ACC112 (cell line): ENCODE data around the gene TMEM233.

Experiments
- H2AFZ ChIP-seq: fragments of 200-600 bp; sonication (generic); one replicate; pipeline ENCODE4 v1.6.0; 2017; ENCODE audit warnings: antibody characterized with exemption, low read length; ENCODE audit not compliant: unreplicated experiment
- H3K27ac ChIP-seq: fragments of 200-600 bp; sonication (generic); 2 replicates; pipeline ENCODE4 v1.5.1; 2014; ENCODE audit warnings: low read depth, mild to moderate bottlenecking, antibody characterized with exemption, low read length, moderate library complexity
- H3K27me3 ChIP-seq: fragments of 200-600 bp; sonication (generic); 2 replicates; pipeline ENCODE4 v1.6.1; 2014; ENCODE audit warnings: mild to moderate bottlenecking, antibody characterized with exemption, low read length, moderate library complexity, mixed read lengths; ENCODE audit not compliant: insufficient read depth
- H3K36me3 ChIP-seq: fragments of 200-600 bp; sonication (generic); 2 replicates; pipeline ENCODE4 v1.6.1; 2016; ENCODE audit warnings: mild to moderate bottlenecking, antibody characterized with exemption, low read length, moderate library complexity, mixed read lengths; ENCODE audit not compliant: insufficient read depth
- H3K4me1 ChIP-seq: fragments of 200-600 bp; sonication (generic); one replicate; pipeline ENCODE4 v1.6.1; 2016; ENCODE audit warnings: low read length, mixed read lengths; ENCODE audit not compliant: insufficient read depth, unreplicated experiment, control insufficient read depth
- H3K4me3 ChIP-seq: fragments of 200-600 bp; sonication (generic); 2 replicates; pipeline ENCODE4 v1.5.1; 2014; ENCODE audit warnings: mild to moderate bottlenecking, low read depth, low read length
- H3K79me2 ChIP-seq: fragments of 200-600 bp; sonication (generic); one replicate; pipeline ENCODE4 v1.6.0; 2016; ENCODE audit warnings: low read length; ENCODE audit not compliant: control insufficient read depth, unreplicated experiment, insufficient read depth

The TMEM233 gene

GRCh38 chr12:119668324-119668841, 74.8 kb downstream of the TMEM233 start:
- Histone ChIP-seq H3K27me3 (no peaks in the 10 kb centered on the region), H3K36me3 (peaks cover 5% of the 10 kb centered on the region; the same call in 1 of the 2 replicates), H2AFZ (peak overlapping the region; percentile 94), H3K79me2 (peaks cover 31% of the 10 kb centered on the region), H3K4me1 (peaks cover 17% of the 10 kb centered on the region), H3K27ac (peak overlapping the region; percentile 35; the same call in 1 of the 2 replicates), H3K4me3 (peak overlapping the region; percentile 91)

GRCh38 chr12:119669744-119670472, 76.3 kb downstream of the TMEM233 start:
- Histone ChIP-seq H3K36me3 (peaks cover 14% of the 10 kb centered on the region; the same call in 1 of the 2 replicates), H3K27ac (no peak overlapping the region), H3K4me1 (peaks cover 17% of the 10 kb centered on the region), H2AFZ (no peak overlapping the region), H3K27me3 (no peaks in the 10 kb centered on the region), H3K79me2 (peaks cover 31% of the 10 kb centered on the region), H3K4me3 (peak overlapping the region; percentile 15; the same call in 1 of the 2 replicates)

GRCh38 chr12:119671070-119671469, 77.5 kb downstream of the TMEM233 start:
- no peak overlapping the region for H3K27ac ChIP-seq
- H3K79me2 ChIP-seq: peaks cover 31% of the 10 kb centered on the region
- H3K4me3 ChIP-seq: no peak overlapping the region
- no peaks in the 10 kb centered on the region for H3K27me3 ChIP-seq
- peaks cover 22% of the 10 kb centered on the region for H3K36me3 ChIP-seq
- H3K4me1 ChIP-seq: peaks cover 17% of the 10 kb centered on the region
- no peak overlapping the region for H2AFZ ChIP-seq

GRCh38 chr12:119672194-119672593, 78.6 kb downstream of the TMEM233 start:
- peaks cover 9% of the 10 kb centered on the region for H3K4me1 ChIP-seq
- H2AFZ ChIP-seq: no peak overlapping the region
- H3K4me3 ChIP-seq: no peak overlapping the region
- peaks cover 31% of the 10 kb centered on the region for H3K36me3 ChIP-seq
- peaks cover 28% of the 10 kb centered on the region for H3K79me2 ChIP-seq
- H3K27ac ChIP-seq: no peak overlapping the region
- no peaks in the 10 kb centered on the region for H3K27me3 ChIP-seq

- Histone ChIP-seq H3K27ac (no peak overlapping the region), H3K36me3 (peaks cover 40% of the 10 kb centered on the region), H3K4me3 (no peak overlapping the region), H3K79me2 (peaks cover 17% of the 10 kb centered on the region), H3K27me3 (no peaks in the 10 kb centered on the region), H2AFZ (no peak overlapping the region), H3K4me1 (peaks cover 7% of the 10 kb centered on the region)
Measured at GRCh38 chr12:119673634-119674033, 80.1 kb downstream of the TMEM233 start.

- H3K4me3 ChIP-seq: no peak overlapping the region
- H3K27ac ChIP-seq: no peak overlapping the region
- H3K79me2 ChIP-seq: peaks cover 13% of the 10 kb centered on the region
- H2AFZ ChIP-seq: no peak overlapping the region
- no peaks in the 10 kb centered on the region for H3K27me3 ChIP-seq
- peaks cover 47% of the 10 kb centered on the region for H3K36me3 ChIP-seq
- H3K4me1 ChIP-seq: peaks cover 5% of the 10 kb centered on the region
Measured at GRCh38 chr12:119674560-119674959, 81.0 kb downstream of the TMEM233 start.

- Histone ChIP-seq H3K79me2 (peaks cover 3% of the 10 kb centered on the region), H2AFZ (no peak overlapping the region), H3K4me3 (no peak overlapping the region), H3K36me3 (peaks cover 44% of the 10 kb centered on the region), H3K27me3 (no peaks in the 10 kb centered on the region), H3K4me1 (no peaks in the 10 kb centered on the region), H3K27ac (no peak overlapping the region)
Measured at GRCh38 chr12:119676022-119676421, 82.4 kb downstream of the TMEM233 start.

GRCh38 chr12:119676573-119676972, 83.0 kb downstream of the TMEM233 start:
- H3K4me1 ChIP-seq: no peaks in the 10 kb centered on the region
- peaks cover 50% of the 10 kb centered on the region for H3K36me3 ChIP-seq
- H3K79me2 ChIP-seq: no peaks in the 10 kb centered on the region
- no peaks in the 10 kb centered on the region for H3K27me3 ChIP-seq
- H3K4me3 ChIP-seq: no peak overlapping the region
- no peak overlapping the region for H3K27ac ChIP-seq
- H2AFZ ChIP-seq: no peak overlapping the region

- Histone ChIP-seq H3K79me2 (no peaks in the 10 kb centered on the region), H3K27ac (no peak overlapping the region), H3K27me3 (no peaks in the 10 kb centered on the region), H2AFZ (no peak overlapping the region), H3K36me3 (peaks cover 52% of the 10 kb centered on the region), H3K4me1 (peaks cover 13% of the 10 kb centered on the region), H3K4me3 (no peak overlapping the region)
Measured at GRCh38 chr12:119678459-119678858, 84.9 kb downstream of the TMEM233 start.

- H3K4me1 ChIP-seq: peaks cover 13% of the 10 kb centered on the region
- peaks cover 47% of the 10 kb centered on the region for H3K36me3 ChIP-seq
- no peaks in the 10 kb centered on the region for H3K79me2 ChIP-seq
- H3K27me3 ChIP-seq: no peaks in the 10 kb centered on the region
- no peak overlapping the region for H3K27ac ChIP-seq
- no peak overlapping the region for H2AFZ ChIP-seq
- H3K4me3 ChIP-seq: no peak overlapping the region
Measured at GRCh38 chr12:119679081-119679480, 85.5 kb downstream of the TMEM233 start.

- Histone ChIP-seq H3K36me3 (peaks cover 44% of the 10 kb centered on the region), H3K27ac (no peak overlapping the region), H3K79me2 (no peaks in the 10 kb centered on the region), H2AFZ (no peak overlapping the region), H3K4me1 (peaks cover 13% of the 10 kb centered on the region), H3K4me3 (no peak overlapping the region), H3K27me3 (no peaks in the 10 kb centered on the region)
Measured at GRCh38 chr12:119679490-119679889, 85.9 kb downstream of the TMEM233 start.
